Islet precursor cell (in vitro differentiated cells): ENCODE results near the gene GALNT5.
"Not testable (repeated sequence)": the region's sequence is repeated elsewhere in the genome, so short reads cannot be mapped to it uniquely, and the experiment has no call there.

ENCODE experiments used
- DNase-seq: peaks from one replicate; pipeline ENCODE4 v3.0.0-alpha.2; 2018

The GALNT5 gene

GRCh38 chr2:157257312-157258252, at the start of gene GALNT5:
Gene GALNT5, plus strand, starts transcription at chr2:157257705. Its CDS starts 378 bp downstream, at chr2:157258083.
- peak; percentile 76 for DNase-seq

- DNase-seq, result no peak
These were observed 41.1 kb upstream of the GALNT5 start for GRCh38 chr2:157216286-157216965.

- no peak for DNase-seq
These were observed 40.1 kb upstream of the GALNT5 start for GRCh38 chr2:157217409-157217808.

- no peak for DNase-seq
These were observed 38.6 kb upstream of the GALNT5 start for GRCh38 chr2:157218911-157219310.

GRCh38 chr2:157220502-157220901, 37.0 kb upstream of the GALNT5 start:
- DNase-seq, result no peak

GRCh38 chr2:157221394-157221988, 36.0 kb upstream of the GALNT5 start:
- DNase-seq, result no peak

- no peak for DNase-seq
These were observed 33.8 kb upstream of the GALNT5 start for GRCh38 chr2:157223624-157224205.

GRCh38 chr2:157224448-157224847, 33.1 kb upstream of the GALNT5 start:
- not testable (repeated sequence) for DNase-seq

- DNase-seq, result no peak
These were observed 29.9 kb upstream of the GALNT5 start for GRCh38 chr2:157227592-157227991.

- no peak for DNase-seq
These were observed 28.6 kb upstream of the GALNT5 start for GRCh38 chr2:157228946-157229345.

- DNase-seq, result no peak
These were observed 27.9 kb upstream of the GALNT5 start for GRCh38 chr2:157229572-157229971.

- DNase-seq, result no peak
These were observed 26.0 kb upstream of the GALNT5 start for GRCh38 chr2:157231476-157231875.

- DNase-seq, result no peak
These were observed 24.0 kb upstream of the GALNT5 start for GRCh38 chr2:157233506-157233905.

- no peak for DNase-seq
These were observed 21.1 kb upstream of the GALNT5 start for GRCh38 chr2:157236404-157236803.

GRCh38 chr2:157238296-157238695, 19.2 kb upstream of the GALNT5 start:
- DNase-seq, result no peak

GRCh38 chr2:157244691-157245090, 12.8 kb upstream of the GALNT5 start:
- no peak for DNase-seq

GRCh38 chr2:157245144-157245840, 12.2 kb upstream of the GALNT5 start:
- no peak for DNase-seq

GRCh38 chr2:157245846-157246764, 11.4 kb upstream of the GALNT5 start:
- no peak for DNase-seq

- DNase-seq, result no peak
These were observed 10.6 kb upstream of the GALNT5 start for GRCh38 chr2:157246765-157247407.

- DNase-seq, result no peak
These were observed 6.7 kb upstream of the GALNT5 start for GRCh38 chr2:157250836-157251235.

- no peak for DNase-seq
These were observed 5.6 kb upstream of the GALNT5 start for GRCh38 chr2:157251932-157252331.
